NT2/D1 (cell line): Measurements from ENCODE around the gene VMO1.

Experiments
- SUZ12 ChIP-seq: IDR thresholded peaks from 2 replicates; pipeline ENCODE4 v1.6.1; 2011; ENCODE audit not compliant: insufficient read length, insufficient read depth; ENCODE audit errors: extremely low read depth
- YY1 ChIP-seq: IDR thresholded peaks from 2 replicates; pipeline ENCODE4 v1.6.1; 2011; ENCODE audit not compliant: insufficient read length, insufficient read depth

DNA sequence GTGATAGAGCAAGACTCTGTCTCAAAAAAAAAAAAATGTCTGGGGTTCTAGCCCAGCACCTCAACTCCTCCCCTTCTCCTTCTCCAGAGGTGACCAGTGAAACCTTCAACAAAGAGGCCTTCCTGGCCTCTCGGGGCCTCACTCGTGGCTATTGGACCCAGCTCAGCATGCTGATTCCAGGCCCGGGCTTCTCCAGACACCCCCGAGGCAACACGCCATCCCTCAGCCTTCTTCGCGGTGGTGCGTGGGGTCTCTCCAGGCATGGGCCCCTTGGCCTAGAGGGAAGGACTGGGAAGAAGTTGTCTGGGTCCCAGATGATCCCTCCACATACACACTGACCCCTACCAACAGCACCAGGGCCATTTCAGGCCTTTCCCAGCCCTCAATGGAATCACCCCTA lies 42.9 kb downstream of the VMO1 start:
- no peak for TF ChIP-seq YY1
- no peak for TF ChIP-seq SUZ12
